Measurements from ENCODE around the gene DEFB113.

Gene DEFB113

GRCh38 chr6:49918787-49919186 is 50.6 kb downstream of the DEFB113 start:
- Mint-ChIP-seq H3K27ac (no peak overlapping the region), H3K4me1 (no peaks in the 10 kb centered on the region), H3K36me3 (no peaks in the 10 kb centered on the region), H3K27me3 (no peaks in the 10 kb centered on the region), H3K9me3 (no peaks in the 10 kb centered on the region), H3K4me3 (no peak overlapping the region)
- DNase-seq (no peak), ATAC-seq (replicated peaks) (no peak)
